ENCODE results near the gene PRKG1.
"Not testable (repeated sequence)": the region's sequence is repeated elsewhere in the genome, so short reads cannot be mapped to it uniquely, and the experiment has no call there.

The PRKG1 gene

DNA sequence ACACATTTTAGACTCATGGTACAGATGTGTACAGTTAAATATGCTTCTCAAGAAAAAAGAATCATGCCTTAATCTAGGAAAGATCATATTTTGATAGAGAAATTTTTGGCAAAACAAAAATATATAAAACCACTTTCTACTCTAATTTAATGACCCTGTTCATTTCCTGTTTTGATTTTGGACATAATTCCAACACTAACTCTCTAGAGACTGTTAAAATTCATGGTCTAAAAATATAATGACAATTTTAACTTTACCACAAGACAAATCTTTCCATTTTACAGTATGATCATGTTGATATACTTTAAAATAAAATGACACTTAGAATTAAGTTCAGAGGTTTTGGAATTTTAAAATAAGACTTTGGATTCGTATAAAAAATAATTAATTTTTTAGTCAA lies 45.2 kb downstream of the PRKG1 start:
- DNase-seq: no peak

DNA sequence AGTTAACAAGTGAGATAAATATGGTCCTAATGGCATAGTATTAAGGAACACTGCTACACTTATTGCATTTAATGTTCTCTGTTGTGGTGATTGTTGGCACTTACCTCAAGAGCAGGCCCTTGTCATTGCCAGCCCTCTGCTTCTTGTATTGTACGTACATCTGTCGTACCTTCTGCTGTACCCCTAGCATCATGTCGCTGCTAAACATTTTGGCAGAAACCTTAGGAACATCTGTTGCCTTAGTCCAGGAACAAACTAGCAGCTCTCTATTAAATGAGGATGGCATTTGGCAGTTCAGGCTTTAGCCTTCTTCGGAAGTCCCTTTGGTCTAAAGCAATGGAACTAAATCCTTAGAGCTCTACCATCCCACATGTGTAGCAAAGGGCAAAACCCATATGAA lies 47.6 kb downstream of the PRKG1 start:
- no peak for DNase-seq

DNA sequence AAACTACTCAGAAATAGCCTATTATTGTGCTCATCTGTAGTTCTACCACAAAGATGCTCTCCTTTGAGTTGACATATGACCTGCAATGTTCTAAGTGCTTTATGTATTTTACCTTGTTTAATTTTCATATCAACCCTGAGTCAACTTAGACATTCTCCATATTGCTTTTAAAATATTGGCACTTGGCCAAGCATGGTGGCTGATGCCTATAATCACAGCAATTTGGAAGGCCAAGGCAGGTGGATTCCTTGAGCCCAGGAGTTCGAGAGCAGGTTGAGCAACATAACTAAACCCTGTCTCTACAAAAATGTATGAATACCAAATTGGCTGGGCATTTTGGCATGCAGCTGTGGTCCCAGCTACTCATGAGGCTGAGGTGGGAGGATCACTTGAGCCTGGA lies 50.6 kb downstream of the PRKG1 start:
- no peak for DNase-seq

DNA sequence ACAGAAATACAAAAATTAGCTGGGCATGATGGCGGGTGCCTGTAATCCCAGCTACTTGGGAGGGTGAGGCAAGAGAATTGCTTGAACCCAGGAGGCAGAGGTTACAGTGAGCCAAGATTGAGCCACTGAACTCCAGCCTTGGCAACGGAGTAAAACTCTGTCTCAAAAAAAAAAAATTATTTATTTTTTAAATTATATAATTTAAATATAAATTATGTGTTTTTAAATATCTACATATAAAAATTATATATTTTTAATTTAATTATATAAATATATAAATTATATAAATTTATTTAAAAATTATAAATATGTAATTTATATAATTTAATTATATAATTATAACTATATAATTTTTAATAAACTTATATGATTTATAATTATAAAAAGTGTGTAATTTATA lies 51.2 kb downstream of the PRKG1 start:
- no peak for DNase-seq

DNA sequence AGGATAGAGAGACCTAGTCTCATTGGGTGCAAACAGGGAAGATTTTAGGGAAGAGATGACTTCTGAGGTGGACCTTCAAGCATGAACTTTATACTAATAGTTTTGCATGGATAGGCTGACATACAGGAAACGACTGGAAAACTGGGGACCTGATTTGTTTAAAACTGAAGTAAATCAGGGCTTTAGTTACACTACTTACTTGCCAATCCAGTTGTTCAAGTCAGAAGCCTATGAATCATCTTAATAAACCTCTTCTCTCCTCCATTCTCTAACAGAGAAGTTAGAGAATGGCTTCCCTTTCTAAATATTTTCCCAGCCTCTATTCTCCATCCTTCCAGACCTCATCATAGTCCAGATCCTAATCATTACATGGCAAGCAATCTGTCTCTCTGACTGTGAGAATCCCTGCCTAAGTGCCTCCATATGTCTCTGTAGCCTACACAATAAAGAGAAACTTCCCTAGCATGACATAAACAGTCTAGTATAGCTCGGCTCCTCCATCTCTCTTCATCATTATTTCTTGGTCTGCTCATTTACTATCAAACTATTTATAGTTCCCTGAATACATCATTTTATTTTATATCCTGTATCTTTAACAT lies 55.8 kb downstream of the PRKG1 start:
- no peak for DNase-seq

DNA sequence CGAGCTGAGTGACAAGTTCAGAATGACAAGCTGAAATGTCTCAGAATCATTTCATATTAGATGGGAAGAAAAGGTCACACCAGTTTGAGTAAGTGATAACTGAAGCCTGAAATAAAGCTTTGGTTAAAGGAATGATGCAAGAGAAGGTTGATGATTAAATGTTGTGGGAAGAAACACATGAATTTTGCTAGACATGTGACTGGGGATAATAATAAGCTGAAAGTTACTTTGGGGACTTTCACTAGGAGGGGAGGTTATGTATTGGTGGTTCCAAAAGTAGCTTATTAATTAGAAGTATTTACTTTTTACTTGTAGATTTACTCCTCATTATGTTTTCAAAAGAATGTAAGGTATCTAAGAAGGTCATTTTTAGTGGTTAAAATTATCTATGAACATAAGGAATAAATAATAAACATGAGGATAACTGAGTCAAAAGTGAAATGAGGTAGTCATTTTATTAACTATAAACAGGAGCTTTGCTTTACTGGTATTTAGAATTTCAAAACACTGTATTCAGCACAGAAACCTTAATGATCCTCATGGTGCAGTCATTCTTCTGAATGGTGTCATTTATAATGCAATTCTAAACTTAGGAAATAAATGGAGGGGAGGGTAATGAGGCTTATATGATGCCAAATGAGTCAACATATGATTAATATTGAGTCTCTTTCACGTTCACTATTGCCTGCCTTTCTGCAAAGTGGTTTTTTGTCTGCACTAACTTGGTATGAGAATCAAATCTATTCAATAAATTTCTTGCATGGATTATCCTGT lies 63.7 kb downstream of the PRKG1 start:
- no peak for DNase-seq

DNA sequence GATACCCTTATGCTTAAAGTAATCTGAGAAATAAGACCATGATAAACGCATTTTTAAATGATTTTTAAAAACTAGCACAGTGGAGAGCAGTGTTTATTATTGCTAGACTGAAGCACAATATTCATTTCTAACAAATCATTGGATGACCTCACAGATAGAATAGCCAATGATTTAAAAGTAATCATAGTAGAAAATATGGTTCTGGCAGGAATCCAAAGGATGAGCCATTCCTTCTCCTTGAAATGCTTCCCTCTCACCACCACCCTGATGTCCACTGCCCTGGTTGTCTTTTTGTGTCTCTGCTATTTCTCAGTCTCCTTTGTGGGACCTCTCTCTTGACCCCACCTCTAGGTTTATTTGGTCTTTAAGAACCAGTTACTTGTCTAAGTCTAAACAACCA lies 64.9 kb downstream of the PRKG1 start:
- DNase-seq: no peak

DNA sequence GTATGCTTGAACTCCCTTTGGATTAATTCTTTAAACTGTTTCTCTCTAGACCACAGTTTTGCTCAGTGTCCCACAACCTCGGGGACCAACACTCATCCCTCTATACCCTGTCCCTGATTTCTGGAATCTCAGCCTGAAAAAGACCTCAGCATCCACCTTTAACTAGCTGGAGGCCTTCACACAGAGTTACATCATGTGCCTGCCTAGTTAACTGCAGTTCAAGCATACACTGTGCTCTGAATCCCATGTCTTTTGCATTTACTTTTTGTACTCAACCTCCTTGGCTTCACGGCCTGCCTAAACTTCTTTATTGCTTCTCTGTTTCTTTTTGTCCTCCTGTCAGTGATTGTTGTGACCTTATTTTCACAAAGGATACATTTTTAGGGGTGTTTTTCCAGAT lies 66.7 kb downstream of the PRKG1 start:
- no peak for DNase-seq

DNA sequence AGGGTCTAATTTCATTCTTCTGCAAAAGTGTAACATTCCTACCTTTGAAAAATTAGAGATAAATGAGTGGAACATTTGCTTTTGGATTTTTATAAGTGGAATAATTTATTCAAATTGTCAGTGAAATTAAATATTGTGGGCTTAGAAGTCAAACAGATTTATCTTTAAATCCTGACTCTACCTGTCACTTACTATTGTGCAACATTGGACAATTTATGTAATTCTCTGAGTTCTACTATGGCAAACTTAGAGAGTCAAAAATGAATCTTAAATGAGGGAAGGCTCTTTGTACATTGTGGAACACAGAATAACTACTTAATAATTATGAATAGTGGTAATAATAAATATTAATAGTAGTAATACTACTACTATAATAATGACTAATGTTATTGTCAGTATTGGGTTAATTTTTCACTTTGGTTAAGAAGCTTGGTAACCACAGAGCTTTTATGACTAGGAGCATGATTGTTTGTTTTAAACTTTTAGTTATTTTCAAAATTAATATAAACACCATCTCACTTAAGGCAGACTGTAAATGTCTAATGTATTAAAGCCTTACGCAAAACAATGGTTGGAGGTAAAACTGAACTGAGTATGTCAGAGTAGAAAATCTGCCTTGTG lies 70.0 kb downstream of the PRKG1 start:
- no peak for DNase-seq

DNA sequence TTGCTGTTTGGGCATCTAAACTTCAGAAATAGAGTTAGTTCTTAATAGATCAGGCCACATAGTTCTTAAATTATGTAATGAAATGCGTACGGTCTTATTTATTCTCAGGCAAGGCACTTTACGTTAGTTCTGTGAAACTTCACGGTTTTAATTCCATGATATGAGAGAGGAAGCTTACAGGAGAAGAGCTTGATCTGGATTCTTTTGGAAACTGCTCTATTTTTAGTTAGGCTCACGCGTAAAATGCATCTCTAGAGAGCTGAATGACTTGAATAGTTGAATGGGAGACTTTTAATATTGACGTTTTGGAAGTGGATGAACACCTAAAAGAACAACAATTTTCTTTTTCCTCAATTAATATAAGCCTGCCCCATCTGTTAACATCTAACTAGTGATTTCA lies 71.1 kb downstream of the PRKG1 start:
- DNase-seq: no peak

DNA sequence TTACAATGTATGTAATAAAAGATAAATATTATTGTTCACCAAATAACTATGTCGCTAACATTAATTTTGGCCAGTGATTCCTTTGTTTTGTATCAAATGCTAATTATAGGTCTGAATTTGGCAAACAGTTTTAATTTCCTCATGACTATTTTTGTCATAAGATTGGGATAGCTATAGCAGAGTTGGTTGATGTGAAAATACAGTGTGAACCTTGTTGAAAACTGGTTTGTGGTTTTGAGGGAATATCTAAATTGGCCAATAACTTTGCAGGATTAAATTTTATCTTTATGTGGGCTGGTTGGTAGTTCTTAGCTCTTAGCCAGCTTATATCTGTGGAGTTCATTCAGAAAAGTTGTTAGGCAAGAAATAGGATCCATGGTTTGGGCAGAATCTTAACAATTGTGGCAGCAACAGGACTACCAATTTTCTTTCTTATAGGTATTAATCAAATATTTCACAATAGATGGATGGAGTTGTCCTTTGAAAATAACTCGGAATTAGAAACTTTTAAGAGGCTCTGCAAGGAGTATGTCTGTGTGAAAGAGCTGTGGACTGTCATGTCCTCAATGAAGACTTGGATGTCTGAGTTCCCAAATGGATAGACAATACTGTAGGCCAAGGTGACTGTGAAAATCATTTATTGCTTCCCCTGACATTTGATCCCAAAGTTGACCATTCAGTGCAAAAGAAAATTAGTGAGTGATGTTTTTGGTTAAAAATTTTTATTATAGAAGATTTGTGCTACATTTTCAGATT lies 73.5 kb downstream of the PRKG1 start:
- DNase-seq: no peak

DNA sequence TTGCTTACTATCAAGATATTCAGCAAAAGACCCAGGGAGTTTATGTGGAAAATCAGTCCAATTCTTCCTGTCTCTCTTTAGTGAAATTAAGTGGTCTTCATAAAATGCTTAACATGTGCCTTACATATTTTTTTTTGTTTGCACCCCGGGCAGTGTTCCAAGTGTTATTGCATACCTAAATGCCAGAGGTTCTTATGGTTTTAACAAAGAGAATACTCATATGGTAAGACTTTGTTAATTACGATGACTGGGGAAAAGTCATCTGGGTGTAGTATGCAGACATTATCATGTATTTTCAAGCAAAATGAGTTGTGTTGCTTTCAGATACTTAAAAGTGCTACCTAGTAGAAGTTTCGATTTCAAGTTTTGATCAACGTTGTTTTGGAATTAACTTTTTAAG lies 82.6 kb downstream of the PRKG1 start:
- no peak for DNase-seq

DNA sequence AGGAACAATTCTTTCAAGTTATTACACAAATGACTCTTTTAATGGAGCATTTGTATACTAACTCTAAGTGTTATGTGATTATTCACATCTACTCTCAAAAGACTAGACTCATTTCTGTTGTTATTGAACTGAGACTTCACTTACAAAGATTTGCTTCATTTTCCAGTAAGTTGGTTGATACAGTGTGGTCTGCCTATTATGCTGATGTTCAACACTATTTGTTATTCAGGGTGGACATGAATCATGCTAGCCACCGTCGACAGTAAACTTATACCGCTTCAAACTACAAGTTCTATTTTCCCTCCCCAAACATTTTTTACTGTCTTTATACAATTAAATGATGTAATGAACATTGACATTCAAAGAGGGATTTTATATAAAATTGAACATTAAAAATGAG lies 84.5 kb downstream of the PRKG1 start:
- no peak for DNase-seq

DNA sequence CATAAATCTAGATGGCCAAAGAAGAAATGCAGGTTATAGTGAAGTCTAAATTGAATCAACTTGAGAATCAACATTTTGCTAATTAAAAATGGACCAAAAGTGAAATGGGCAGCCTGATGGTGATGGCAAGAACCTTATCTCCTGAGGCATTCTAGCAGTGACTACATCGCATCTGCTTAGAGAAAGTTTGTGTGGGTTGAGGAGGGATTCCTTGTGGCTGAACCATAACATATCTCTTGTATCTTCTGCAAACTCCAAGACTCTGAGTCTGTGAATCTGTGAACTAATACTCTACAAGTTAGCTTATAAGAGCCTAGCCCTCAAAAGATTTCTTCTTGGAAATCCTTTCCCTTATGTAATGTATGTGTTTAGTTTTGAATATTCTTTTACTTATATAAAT lies 85.6 kb downstream of the PRKG1 start:
- DNase-seq: no peak

DNA sequence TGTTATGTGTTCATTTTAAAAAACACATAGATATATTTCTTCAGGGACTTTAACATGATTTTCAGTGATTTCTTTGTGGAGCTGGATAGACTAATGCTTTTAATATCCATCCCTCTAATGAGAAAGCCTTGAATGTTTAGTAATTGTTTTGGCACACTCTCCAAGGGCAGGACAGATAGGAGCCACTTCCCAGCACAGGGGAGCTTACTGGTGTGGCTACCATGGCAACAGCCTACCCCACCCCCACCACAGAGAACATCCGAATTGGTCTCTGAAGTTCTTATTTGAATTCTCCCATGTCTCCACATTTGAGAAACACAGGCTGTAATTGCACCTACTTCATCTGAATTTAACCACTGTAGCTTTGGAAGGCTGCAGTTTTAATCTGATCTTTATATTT lies 87.7 kb downstream of the PRKG1 start:
- no peak for DNase-seq

DNA sequence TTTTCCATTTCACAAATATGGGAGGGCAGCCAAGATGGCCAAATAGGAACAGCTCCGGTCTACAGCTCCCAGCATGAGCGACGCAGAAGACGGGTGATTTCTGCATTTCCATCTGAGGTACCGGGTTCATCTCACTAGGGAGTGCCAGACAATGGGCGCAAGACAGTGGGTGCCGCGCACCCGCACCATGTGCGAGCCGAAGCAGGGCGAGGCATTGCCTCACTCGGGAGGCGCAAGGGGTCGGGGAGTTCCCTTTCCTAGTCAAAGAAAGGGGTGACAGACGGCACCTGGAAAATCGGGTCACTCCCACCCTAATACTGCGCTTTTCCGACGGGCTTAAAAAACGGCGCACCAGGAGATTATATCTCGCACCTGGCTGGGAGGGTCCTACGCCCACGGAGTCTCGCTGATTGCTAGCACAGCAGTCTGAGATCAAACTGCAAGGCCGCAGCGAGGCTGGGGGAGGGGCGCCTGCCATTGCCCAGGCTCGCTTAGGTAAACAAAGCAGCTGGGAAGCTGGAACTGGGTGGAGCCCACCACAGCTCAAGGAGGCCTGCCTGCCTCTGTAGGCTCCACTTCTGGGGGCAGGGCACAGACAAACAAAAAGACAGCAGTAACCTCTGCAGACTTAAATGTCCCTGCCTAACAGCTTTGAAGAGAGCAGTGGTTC lies 89.2 kb downstream of the PRKG1 start:
- not testable (repeated sequence) for DNase-seq

DNA sequence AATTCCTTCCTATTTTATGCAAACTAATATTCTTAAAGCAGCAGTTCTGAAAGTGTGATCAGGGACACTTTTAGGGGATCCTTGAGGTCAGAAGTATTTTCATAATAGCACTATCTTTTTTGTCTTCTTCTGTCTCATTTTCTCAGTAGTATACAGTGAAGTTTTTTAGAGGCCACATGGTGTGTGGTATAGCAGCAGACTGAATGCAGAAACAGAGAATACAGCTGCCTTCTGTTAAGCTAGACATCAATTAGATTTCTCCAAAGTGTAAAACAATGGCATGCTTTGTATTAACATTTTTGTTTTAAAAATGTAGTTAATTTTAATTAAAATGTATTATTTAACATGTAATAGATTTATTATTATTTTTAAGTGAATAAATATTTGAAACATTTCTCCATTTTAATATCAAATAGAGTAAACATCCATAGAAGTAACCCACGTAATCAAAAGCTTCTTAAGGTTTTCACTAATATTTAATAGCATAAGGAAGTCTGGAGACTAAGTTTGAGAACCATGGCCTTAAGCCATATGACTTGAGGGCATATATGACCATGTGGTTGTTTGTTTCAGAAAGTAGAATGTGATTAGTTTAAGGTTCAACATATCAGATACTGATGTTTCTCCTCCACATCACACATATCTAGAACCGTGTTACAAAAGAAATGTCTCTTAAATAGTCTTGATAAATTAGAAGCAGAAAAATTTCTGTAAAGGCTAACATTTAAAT lies 94.0 kb downstream of the PRKG1 start:
- no peak for DNase-seq

DNA sequence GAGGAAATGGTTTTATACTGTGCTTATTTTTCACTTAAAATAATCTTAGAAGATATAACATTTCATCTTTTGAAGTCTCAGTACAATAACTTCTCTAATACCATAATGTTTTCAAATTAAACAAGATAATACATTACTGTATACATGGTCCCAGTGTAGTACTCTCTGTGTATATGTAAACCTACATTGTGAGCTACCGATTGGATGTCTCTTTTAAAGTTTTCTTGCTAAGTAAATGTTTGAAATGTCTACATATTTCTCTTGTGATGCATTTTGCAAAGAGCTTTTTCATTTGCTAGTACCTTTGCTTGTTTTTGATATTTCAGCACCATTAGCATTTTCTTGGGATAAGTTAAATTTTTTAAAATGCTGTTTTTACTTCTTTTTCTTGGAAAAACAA lies 94.8 kb downstream of the PRKG1 start:
- DNase-seq: no peak

DNA sequence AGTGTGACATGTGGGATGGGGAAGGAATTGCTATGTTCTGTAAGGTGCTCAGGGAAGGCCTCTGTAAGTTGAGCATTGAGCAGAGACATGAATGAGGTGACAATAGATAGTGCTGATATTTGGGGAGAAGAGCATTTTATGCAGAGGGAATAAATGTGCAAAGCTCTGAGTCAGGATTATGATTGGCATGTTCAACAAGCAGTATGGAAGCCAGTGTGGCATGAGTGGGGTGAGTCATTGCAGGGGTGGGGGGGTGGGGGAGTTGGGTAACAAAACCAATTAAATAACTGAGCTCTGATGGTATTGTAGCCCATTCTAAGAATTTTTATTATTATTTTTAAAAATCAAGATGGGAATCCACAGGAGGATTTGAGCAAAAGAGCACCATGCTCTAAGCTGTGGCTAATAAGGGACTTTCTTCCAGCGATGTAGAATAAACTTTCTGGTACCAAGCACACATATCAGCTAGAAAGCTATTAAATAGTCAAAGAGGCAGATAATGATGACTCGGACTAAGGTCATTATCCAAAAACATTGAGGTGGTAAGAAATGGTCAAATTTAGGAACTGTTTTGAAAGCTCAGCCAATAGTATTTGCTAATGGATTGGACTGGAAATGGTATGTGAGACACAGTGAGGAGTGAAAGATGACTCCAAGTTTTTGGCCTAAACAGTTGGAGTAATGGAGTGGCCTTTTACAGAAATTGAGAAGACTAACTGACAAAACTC lies 96.4 kb downstream of the PRKG1 start:
- DNase-seq: no peak

DNA sequence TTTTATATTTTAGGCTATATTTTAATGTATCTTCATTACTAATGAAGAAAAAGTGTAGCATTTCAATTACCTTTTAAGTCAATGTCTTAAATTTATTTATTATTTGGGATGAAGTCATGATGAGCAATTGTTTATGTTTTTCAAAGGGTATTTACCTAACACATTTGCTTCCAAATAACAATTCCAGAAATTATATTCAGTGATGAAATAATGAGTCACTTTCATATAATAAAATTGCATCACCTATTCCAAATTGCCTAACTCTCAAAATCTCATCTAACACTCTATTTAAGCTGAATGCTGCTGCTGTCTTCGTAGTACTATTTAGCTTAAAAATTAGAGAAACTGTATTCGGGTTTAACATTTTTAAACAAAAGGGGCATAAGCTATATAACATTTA lies 97.7 kb downstream of the PRKG1 start:
- no peak for DNase-seq

DNA sequence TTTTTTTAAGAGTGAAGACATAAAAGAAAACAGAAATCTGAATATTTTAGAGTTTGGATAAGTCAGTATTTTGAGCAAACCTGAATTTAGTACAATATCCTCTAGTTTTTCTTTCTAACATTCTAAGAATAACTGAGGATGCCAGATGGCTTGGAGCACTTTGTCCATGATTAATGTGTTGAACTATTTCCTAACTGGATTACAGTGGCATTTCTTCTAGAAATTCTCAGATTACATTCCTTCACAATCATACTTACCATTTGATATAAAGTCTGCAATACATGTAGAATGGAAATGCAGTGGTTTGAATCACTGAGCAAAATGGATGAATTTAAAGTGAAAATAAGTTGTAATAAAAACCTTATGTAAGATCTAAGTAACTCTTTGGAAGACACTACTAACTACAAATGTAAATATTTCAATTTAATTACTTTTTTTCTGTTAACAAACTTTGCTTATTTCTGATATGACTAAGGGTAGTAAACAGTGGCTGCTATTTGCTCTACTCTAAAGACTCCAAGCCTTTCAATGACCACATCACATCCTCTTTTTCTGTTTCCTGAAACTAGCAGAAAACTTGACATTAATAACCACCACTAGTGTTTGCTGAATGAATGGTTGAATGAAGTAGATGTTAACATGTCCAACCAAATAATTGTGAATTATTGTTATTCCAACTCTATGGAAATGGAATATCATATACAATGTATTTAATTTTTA lies 102.8 kb downstream of the PRKG1 start:
- peak; percentile 66 for DNase-seq
